ENCODE data around the gene PRAC1.

GRCh38 chr17:48735062-48735351 is 12.7 kb upstream of the PRAC1 start:
- TF ChIP-seq CTCF (IDR thresholded peaks at IDR 0.05; ENCODE audit: borderline replicate concordance, extremely low read depth, low read length, poor library complexity, severe bottlenecking), result no peak
- no peak for TF ChIP-seq EZH2 (IDR thresholded peaks at IDR 0.05; ENCODE audit: borderline replicate concordance, low read depth, low read length, severe bottlenecking)
